Lower lobe of right lung (tissue), 2 donors: ENCODE measurements around the gene OXNAD1. TPM values are rescaled to one million over a fixed set of nuclear protein-coding genes. Genes with fewer than 3 reads are reported as not detected.

Source experiments
- ATAC-seq, 2 donors: fragments of 200-7000 bp; cut with Tn5 transposase; one replicate each; pipeline ENCODE4 v1.9.1; 2020 to 2022; ENCODE audit warnings: mild to moderate bottlenecking in 2 of 2, moderate library complexity in 2 of 2
- DNase-seq: peaks from one replicate; pipeline ENCODE4 v3.0.0-alpha.2; 2020
- H3K27ac ChIP-seq: fragments of 200-600 bp; one replicate; pipeline ENCODE4 v1.8.0; 2022
- H3K27me3 ChIP-seq: fragments of 200-600 bp; one replicate; pipeline ENCODE4 v1.8.0; 2022; ENCODE audit warnings: low read depth
- H3K36me3 ChIP-seq: fragments of 200-600 bp; one replicate; pipeline ENCODE4 v1.8.0; 2022; ENCODE audit warnings: mild to moderate bottlenecking
- H3K4me1 ChIP-seq: fragments of 200-600 bp; one replicate; pipeline ENCODE4 v1.8.0; 2022
- H3K4me3 ChIP-seq: fragments of 200-600 bp; one replicate; pipeline ENCODE4 v1.8.0; 2022; ENCODE audit warnings: mild to moderate bottlenecking
- H3K9me3 ChIP-seq: fragments of 200-600 bp; one replicate; pipeline ENCODE4 v1.8.0; 2022
- CTCF ChIP-seq: fragments of 200-600 bp; IDR thresholded peaks from one replicate; pipeline ENCODE4 v1.8.0; 2022; ENCODE audit warnings: antibody characterized with exemption, mild to moderate bottlenecking
- intact Hi-C: fragments of 100-400 bp; cut with DNase I; formaldehyde crosslinking; loops from one replicate; pipeline ENCODE4 v1.11.0; 2022
- total RNA-seq: library from RNA; stranded (reverse); fragmentation: NEBNext Ultra II Directional; extraction: Animal tissue kit (Norgen Biotek cat#: 25700); gene quantifications from one replicate; pipeline ENCODE4 v1.2.1, GENCODE V29; 2021
- donor health status: DM: no; HTN: yes; CAD: no; lungs with severe emphysema.

OXNAD1 gene
- total RNA-seq, 1 donor from 2014 or later: 13.1 TPM

GRCh38 chr3:16354291-16354690, 89.3 kb downstream of the OXNAD1 start:
- DNase-seq (no peak), ATAC-seq (no peak)
- H3K4me1 ChIP-seq: peaks cover 5% of the 10 kb centered on the region
- no peak overlapping the region for H3K4me3 ChIP-seq
- no peak for TF ChIP-seq CTCF
- H3K27ac ChIP-seq: no peak overlapping the region
- peaks cover 30% of the 10 kb centered on the region for H3K36me3 ChIP-seq
- H3K27me3 ChIP-seq: no peaks in the 10 kb centered on the region
- H3K9me3 ChIP-seq: no peaks in the 10 kb centered on the region
- intact Hi-C loops: no loop called here

Other genes with a start within 250 kb of the OXNAD1 start
- 9.8 TPM for gene GALNT15, start 90.5 kb upstream of the OXNAD1 start, total RNA-seq
- gene DPH3, start 269 bp upstream of the OXNAD1 start, total RNA-seq: 29.0 TPM
- 58.2 TPM for gene RFTN1, start 248.5 kb downstream of the OXNAD1 start, total RNA-seq